GM10847 (cell line): ENCODE data around the gene CACNA1C.

Experiments used
- POLR2A ChIP-seq: IDR thresholded peaks from 2 replicates; pipeline ENCODE4 v1.6.1; 2011; ENCODE audit not compliant: insufficient read length; ENCODE audit errors: extremely low read depth

CACNA1C gene

GRCh38 chr12:2455410-2455809, 402.6 kb downstream of the CACNA1C start:
- no peak for TF ChIP-seq POLR2A

- no peak for TF ChIP-seq POLR2A
These were observed 403.5 kb downstream of the CACNA1C start for GRCh38 chr12:2456122-2456812.

GRCh38 chr12:2456813-2457186, 404.0 kb downstream of the CACNA1C start:
- no peak for TF ChIP-seq POLR2A

GRCh38 chr12:2457215-2457932, 404.6 kb downstream of the CACNA1C start:
- no peak for TF ChIP-seq POLR2A

GRCh38 chr12:2457933-2458414, 405.2 kb downstream of the CACNA1C start:
- no peak for TF ChIP-seq POLR2A

GRCh38 chr12:2460051-2460670, 407.4 kb downstream of the CACNA1C start:
- no peak for TF ChIP-seq POLR2A

- no peak for TF ChIP-seq POLR2A
These were observed 408.3 kb downstream of the CACNA1C start for GRCh38 chr12:2461046-2461445.

- TF ChIP-seq POLR2A = no peak
These were observed 408.9 kb downstream of the CACNA1C start for GRCh38 chr12:2461645-2462044.

GRCh38 chr12:2462087-2462486, 409.3 kb downstream of the CACNA1C start:
- no peak for TF ChIP-seq POLR2A

- TF ChIP-seq POLR2A = no peak
These were observed 410.9 kb downstream of the CACNA1C start for GRCh38 chr12:2463719-2464118.

- TF ChIP-seq POLR2A = no peak
These were observed 412.9 kb downstream of the CACNA1C start for GRCh38 chr12:2465681-2466080.

- no peak for TF ChIP-seq POLR2A
These were observed 413.4 kb downstream of the CACNA1C start for GRCh38 chr12:2466211-2466610.

GRCh38 chr12:2467447-2468195, 414.8 kb downstream of the CACNA1C start:
- no peak for TF ChIP-seq POLR2A

GRCh38 chr12:2475984-2476383, 423.2 kb downstream of the CACNA1C start:
- TF ChIP-seq POLR2A = no peak

GRCh38 chr12:2477009-2477766, 424.4 kb downstream of the CACNA1C start:
- TF ChIP-seq POLR2A = no peak
